ENCODE measurements around the gene ABCA4. TPM values are rescaled to one million over a fixed set of nuclear protein-coding genes. Genes with fewer than 3 reads are reported as not detected.

ABCA4 gene
- total RNA-seq, 6 donors from 2014 or later, result under 0.01 to 1.3 (median 0.53) TPM

GRCh38 chr1:93967306-93967705, 153.6 kb downstream of the ABCA4 start:
- H3K9me3 ChIP-seq, result no peaks in the 10 kb centered on the region
- H3K36me3 ChIP-seq, result no peaks in the 10 kb centered on the region
- ATAC-seq (ENCODE audit: low FRiP score in 2 of 2) (no peak), DNase-seq (no peak)
- H3K4me3 ChIP-seq, result no peak overlapping the region
- TF ChIP-seq POLR2A (IDR thresholded peaks at IDR 0.05), result no peak
- TF ChIP-seq CTCF (IDR thresholded peaks at IDR 0.05), result no peak
- 85 to 87% methylated on average over 3 of the region's 3 CpGs for WGBS, 2 donors
- H3K27ac ChIP-seq, result no peak overlapping the region
- no peaks in the 10 kb centered on the region for H3K27me3 ChIP-seq
- no peaks in the 10 kb centered on the region for H3K4me1 ChIP-seq

GRCh38 chr1:93965888-93966287, 155.1 kb downstream of the ABCA4 start:
- no peak overlapping the region for H3K4me3 ChIP-seq
- H3K27ac ChIP-seq, result no peak overlapping the region
- WGBS, 2 donors, result 73 to 82% methylated on average over 2 of the region's 2 CpGs
- H3K36me3 ChIP-seq, result no peaks in the 10 kb centered on the region
- DNase-seq, result no peak
- no peaks in the 10 kb centered on the region for H3K27me3 ChIP-seq
- no peak for TF ChIP-seq CTCF (IDR thresholded peaks at IDR 0.05)
- no peak for TF ChIP-seq EP300 (IDR thresholded peaks at IDR 0.05)
- TF ChIP-seq POLR2A (IDR thresholded peaks at IDR 0.05), result no peak
- TF ChIP-seq POLR2AphosphoS5 (IDR thresholded peaks at IDR 0.05), result no peak
- H3K4me1 ChIP-seq, result no peaks in the 10 kb centered on the region
- ATAC-seq (ENCODE audit: low FRiP score in 2 of 2), result no peak
- no peaks in the 10 kb centered on the region for H3K9me3 ChIP-seq

GRCh38 chr1:93965256-93965655, 155.7 kb downstream of the ABCA4 start:
- no peak for ATAC-seq (ENCODE audit: low FRiP score in 2 of 2)
- 83 to 100% methylated on average over 1 to 2 of the region's 2 CpGs for WGBS, 2 donors
- H3K27me3 ChIP-seq, result no peaks in the 10 kb centered on the region
- no peaks in the 10 kb centered on the region for H3K9me3 ChIP-seq
- no peaks in the 10 kb centered on the region for H3K4me1 ChIP-seq
- no peak overlapping the region for H3K27ac ChIP-seq
- no peaks in the 10 kb centered on the region for H3K36me3 ChIP-seq
- TF ChIP-seq POLR2A (IDR thresholded peaks at IDR 0.05), result no peak
- TF ChIP-seq CTCF (IDR thresholded peaks at IDR 0.05), result no peak
- TF ChIP-seq POLR2AphosphoS5 (IDR thresholded peaks at IDR 0.05), result no peak
- TF ChIP-seq EP300 (IDR thresholded peaks at IDR 0.05), result no peak
- DNase-seq, result no peak
- H3K4me3 ChIP-seq, result no peak overlapping the region

- Histone ChIP-seq H3K4me1 (no peaks in the 10 kb centered on the region), H3K9me3 (no peaks in the 10 kb centered on the region), H3K27me3 (no peaks in the 10 kb centered on the region), H3K4me3 (no peak overlapping the region), H3K27ac (no peak overlapping the region), H3K36me3 (no peaks in the 10 kb centered on the region)
- ATAC-seq (ENCODE audit: low FRiP score in 2 of 2), result peak in 1 of 2 donors; percentile 73
- DNase-seq, result no peak
- 82 to 89% methylated on average over 4 of the region's 4 CpGs for WGBS, 2 donors
- no peak for TF ChIP-seq POLR2AphosphoS5 (IDR thresholded peaks at IDR 0.05)
- TF ChIP-seq EP300 (IDR thresholded peaks at IDR 0.05), result no peak
- no peak for TF ChIP-seq CTCF (IDR thresholded peaks at IDR 0.05)
- no peak for TF ChIP-seq POLR2A (IDR thresholded peaks at IDR 0.05)
These were observed 156.2 kb downstream of the ABCA4 start for GRCh38 chr1:93964777-93965200.

- H3K4me3 ChIP-seq, result no peak overlapping the region
- H3K27me3 ChIP-seq, result no peaks in the 10 kb centered on the region
- TF ChIP-seq EP300 (IDR thresholded peaks at IDR 0.05), result no peak
- TF ChIP-seq POLR2A (IDR thresholded peaks at IDR 0.05), result no peak
- TF ChIP-seq POLR2AphosphoS5 (IDR thresholded peaks at IDR 0.05), result no peak
- no peak for TF ChIP-seq CTCF (IDR thresholded peaks at IDR 0.05)
- 89% methylated on average over 4 of the region's 4 CpGs for WGBS, 2 donors
- no peaks in the 10 kb centered on the region for H3K9me3 ChIP-seq
- no peaks in the 10 kb centered on the region for H3K36me3 ChIP-seq
- no peak overlapping the region for H3K27ac ChIP-seq
- no peak for DNase-seq
- ATAC-seq (ENCODE audit: low FRiP score in 2 of 2), result no peak
- H3K4me1 ChIP-seq, result no peaks in the 10 kb centered on the region
These were observed 156.7 kb downstream of the ABCA4 start for GRCh38 chr1:93964096-93964776.
